Measurements from ENCODE around the gene SLC1A3. TPM values are rescaled to one million over a fixed set of nuclear protein-coding genes. Genes with fewer than 3 reads are reported as not detected.

SLC1A3 gene
- total RNA-seq, 1 experiment from 2014 or later, result 18.6 TPM

GRCh38 chr5:36571401-36572042 is 34.9 kb upstream of the SLC1A3 start:
- no peaks in the 10 kb centered on the region for H3K27me3 ChIP-seq (ENCODE audit: insufficient read depth, low read length)
- no peak overlapping the region for H2BK20ac ChIP-seq (ENCODE audit: low read depth, low read length, poor library complexity, severe bottlenecking)
- no peak overlapping the region for H3K18ac ChIP-seq (ENCODE audit: insufficient read length, low read depth, low read length)
- no peaks in the 10 kb centered on the region for H4K20me1 ChIP-seq (ENCODE audit: control insufficient read depth, insufficient read depth, insufficient read length)
- no peak overlapping the region for H3K56ac ChIP-seq (ENCODE audit: insufficient read length, low read depth, low read length)
- no CpG with 5 or more reads among the region's 4 CpGs for WGBS (ENCODE audit: extremely low coverage, insufficient read length, low lambda C conversion rate)
- no peak overlapping the region for H3T11ph ChIP-seq (ENCODE audit: low read length)
- H3K4me3 Mint-ChIP-seq, result no peak overlapping the region
- no peak overlapping the region for H3K14ac ChIP-seq (ENCODE audit: insufficient read depth, low read length)
- no peak overlapping the region for H2AK5ac ChIP-seq (ENCODE audit: insufficient read length, low read length)
- no peaks in the 10 kb centered on the region for H3K79me2 ChIP-seq (ENCODE audit: insufficient read depth, low read length)
- no peaks in the 10 kb centered on the region for H3K27me3 Mint-ChIP-seq (ENCODE audit: low read depth)
- no peak overlapping the region for H2BK15ac ChIP-seq (ENCODE audit: low read depth, low read length)
- peaks cover 0 to 6% of the 10 kb centered on the region in 2 experiments; a peak in 1 of 4 replicates for H3K4me1 Mint-ChIP-seq
- no peaks in the 10 kb centered on the region for H3K36me3 Mint-ChIP-seq (ENCODE audit: insufficient read depth in 1 of 3, low read depth in 3 of 3)
- H3K9ac ChIP-seq (ENCODE audit: extremely low read depth, insufficient read length, low read length), result no peak overlapping the region
- no peak overlapping the region for H4K91ac ChIP-seq (ENCODE audit: insufficient read length, low read depth, low read length)
- H3K9me3 ChIP-seq (ENCODE audit: control insufficient read depth, low read depth, low read length), result no peaks in the 10 kb centered on the region
- H4K8ac ChIP-seq (replicated peaks; ENCODE audit: insufficient read length, low read depth, low read length), result no peak overlapping the region
- H3K9me3 Mint-ChIP-seq, result no peaks in the 10 kb centered on the region
- H3K27ac Mint-ChIP-seq, result no peak overlapping the region
- DNase-seq, result no peak
- H3K4ac ChIP-seq (ENCODE audit: low read depth, low read length), result no peak overlapping the region
- H3K4me1 ChIP-seq (ENCODE audit: insufficient read depth, low read length), result no peaks in the 10 kb centered on the region
- H3K27ac ChIP-seq (ENCODE audit: insufficient read length, low read depth, low read length), result no peak overlapping the region
- H2BK120ac ChIP-seq (ENCODE audit: low read depth, low read length, poor library complexity, severe bottlenecking), result no peak overlapping the region
- H3K23ac ChIP-seq (ENCODE audit: insufficient read length, low read depth, low read length), result no peak overlapping the region
- no peak overlapping the region for H2BK12ac ChIP-seq (ENCODE audit: insufficient read length, low read depth, low read length)
- H3K4me2 ChIP-seq (ENCODE audit: insufficient read depth, insufficient read length, low read length), result no peak overlapping the region
- H2BK5ac ChIP-seq (ENCODE audit: insufficient read length, low read length), result no peak overlapping the region
- H2AFZ ChIP-seq (ENCODE audit: low read length), result no peak overlapping the region
- no peaks in the 10 kb centered on the region for H3K79me1 ChIP-seq (ENCODE audit: insufficient read depth, low read depth, low read length, poor library complexity, severe bottlenecking)
- no peak overlapping the region for H4K5ac ChIP-seq (ENCODE audit: insufficient read length, low read depth, low read length)
- no peak for TF ChIP-seq CTCF (conservative IDR thresholded peaks at IDR 0.05)
- no peaks in the 10 kb centered on the region for H3K23me2 ChIP-seq (ENCODE audit: insufficient read length, low read depth, low read length, poor library complexity, severe bottlenecking)

All from H9 (cell line).